HG02938 (cell line): ENCODE results near the gene GJA4.

ENCODE experiments used
- ATAC-seq: cut with Tn5 transposase; IDR thresholded peaks from one replicate; pipeline ENCODE4 v1.9.1; 2021; ENCODE audit warnings: mild to moderate bottlenecking, moderate library complexity; ENCODE audit not compliant: unreplicated experiment

GJA4 gene

GRCh38 chr1:34829250-34829649 is 36.5 kb downstream of the GJA4 start:
- no peak for ATAC-seq

DNA sequence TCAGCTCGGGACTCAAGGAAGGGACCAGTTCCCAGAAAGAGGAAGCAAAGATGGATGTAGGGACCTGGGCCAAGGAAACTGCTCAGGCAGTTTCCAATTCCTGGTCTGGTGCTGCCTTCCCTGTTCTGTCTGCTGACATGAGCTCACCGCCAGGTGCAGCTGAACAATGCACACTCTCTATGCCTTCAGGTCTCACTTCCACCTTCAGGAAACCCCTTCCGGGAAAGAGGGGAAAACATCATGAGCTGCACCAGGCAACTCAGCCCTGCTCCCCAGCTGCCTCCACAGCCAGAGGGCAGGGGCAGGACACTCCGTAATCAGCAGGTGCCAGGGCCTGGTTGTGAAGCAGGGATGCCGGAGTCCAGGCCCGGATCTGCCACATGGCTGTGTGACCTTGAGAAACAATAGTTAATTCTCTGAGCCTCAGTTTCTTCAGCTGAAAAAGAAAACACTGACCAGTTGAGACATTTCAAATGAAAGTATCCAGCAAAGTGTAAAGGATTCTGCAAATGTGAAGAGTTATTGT is 39.0 kb downstream of the GJA4 start:
- no peak for ATAC-seq

DNA sequence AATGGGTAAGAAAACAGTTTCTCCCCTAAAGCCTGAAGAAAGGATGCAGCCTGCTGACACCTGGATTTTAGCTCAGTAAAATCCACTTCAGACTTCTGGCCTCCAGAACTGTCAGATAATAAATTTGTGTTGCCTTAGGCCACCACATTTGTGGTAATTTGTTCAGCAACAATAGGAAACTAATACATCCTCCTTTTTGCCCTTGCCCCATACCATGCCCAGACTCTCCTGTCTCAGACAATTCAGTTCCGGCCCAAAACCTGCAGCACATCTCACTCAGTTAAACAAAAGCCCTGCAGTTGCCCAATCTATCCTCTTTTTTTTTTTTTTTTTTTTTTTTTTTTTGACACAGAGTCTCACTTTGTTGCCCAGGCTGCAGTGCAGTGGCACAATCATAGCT is 40.9 kb downstream of the GJA4 start:
- ATAC-seq: no peak

DNA sequence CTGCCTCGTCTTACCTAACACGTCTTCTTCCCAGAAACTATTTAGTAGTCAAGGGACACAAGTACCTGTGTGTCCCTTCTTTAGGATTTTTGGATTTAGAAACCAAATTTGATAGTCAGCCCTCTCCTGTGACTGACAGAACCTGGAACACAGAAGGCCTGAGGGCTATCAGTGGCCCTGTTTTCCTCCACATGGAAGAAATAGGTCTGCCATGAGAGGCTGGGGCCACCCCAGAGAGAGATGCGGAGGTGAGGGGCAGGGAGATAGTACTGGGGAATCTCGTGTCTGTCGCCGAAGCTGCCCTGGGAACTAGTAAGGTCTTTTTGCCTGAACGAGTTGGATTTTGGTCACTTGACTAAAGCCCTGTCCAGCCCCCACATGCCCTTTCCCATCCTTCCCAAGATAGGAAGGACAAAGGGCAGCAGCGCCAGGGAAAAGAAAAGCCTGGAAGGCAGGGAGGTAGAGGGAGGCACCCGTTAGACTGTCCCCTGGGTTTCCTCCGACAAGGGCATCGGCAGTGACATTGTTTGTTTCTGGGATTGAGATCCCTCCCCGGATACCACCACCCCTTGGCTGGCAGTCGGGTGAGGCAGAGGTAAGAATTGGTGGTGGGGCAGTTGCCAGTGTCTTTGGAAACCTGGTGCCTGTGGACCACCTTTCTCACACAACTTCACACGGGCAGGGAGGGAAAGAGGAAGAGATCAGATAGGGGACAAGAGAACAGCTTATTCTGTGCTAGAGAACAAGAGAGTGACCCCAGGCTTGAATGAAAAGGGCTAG is 46.9 kb downstream of the GJA4 start:
- ATAC-seq: no peak

GRCh38 chr1:34840426-34840825 is 47.6 kb downstream of the GJA4 start:
- no peak for ATAC-seq

- no peak for ATAC-seq
Observed at GRCh38 chr1:34842073-34842472, 49.3 kb downstream of the GJA4 start.

DNA sequence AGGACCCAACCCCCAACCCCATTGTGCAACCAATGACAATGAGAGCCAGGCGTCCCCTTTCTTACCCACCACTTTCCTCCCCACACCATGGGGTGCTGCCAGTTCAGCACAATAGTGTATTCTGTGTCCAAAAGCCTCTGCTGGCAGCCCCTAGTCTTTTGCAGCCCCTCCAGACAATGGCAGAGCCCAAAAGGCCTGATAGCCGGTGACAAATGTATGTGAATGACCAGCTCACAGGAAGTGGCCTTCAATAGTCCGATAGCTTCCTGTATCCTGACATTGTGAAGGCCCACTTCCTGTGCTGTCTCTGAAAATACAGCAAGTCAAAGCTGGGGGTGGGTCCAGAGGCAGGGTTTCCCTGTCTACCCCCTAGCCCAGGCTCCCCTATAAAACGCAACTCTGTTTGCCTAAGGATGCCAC is 50.2 kb downstream of the GJA4 start:
- no peak for ATAC-seq

DNA sequence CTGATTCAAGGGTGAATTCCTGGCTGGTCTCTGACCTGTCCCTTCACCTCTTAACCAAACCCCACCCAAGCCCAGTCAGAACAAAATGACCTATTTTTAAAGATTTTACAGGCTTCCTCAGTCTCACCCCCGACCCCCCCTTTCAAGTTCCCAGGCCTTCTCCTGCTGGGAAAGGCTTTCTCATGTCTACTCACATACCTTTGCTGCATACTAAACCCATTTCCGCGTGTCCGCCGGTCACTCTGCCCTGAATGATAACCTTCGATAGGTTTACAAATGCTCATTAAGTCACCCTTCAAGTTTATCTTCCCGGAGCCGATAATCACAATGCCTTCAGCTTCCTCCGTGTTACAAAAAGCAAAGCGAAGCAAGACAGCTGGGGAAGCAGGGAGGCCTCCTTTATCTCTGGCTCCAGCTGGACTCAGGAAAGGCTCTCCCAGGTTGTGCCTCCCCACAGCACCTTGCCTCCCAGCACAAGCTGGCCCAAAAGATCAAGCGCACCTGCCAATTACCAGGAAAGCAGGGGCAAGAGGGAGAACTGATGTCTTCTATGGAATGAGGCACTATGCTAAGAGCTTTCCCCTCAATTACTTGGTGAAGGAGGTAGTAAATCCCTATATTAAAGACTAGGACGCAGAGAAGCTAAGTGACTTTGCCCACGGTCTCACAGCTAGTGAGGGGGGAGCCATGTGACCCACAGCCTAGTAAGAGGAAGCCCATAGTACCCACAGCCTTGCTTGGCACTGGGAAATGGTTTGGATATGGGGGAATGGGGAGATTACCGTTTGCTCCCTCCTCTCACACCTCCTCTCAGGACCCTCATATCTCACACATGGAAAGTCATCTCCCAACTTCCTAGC is 50.8 kb downstream of the GJA4 start:
- ATAC-seq: no peak

DNA sequence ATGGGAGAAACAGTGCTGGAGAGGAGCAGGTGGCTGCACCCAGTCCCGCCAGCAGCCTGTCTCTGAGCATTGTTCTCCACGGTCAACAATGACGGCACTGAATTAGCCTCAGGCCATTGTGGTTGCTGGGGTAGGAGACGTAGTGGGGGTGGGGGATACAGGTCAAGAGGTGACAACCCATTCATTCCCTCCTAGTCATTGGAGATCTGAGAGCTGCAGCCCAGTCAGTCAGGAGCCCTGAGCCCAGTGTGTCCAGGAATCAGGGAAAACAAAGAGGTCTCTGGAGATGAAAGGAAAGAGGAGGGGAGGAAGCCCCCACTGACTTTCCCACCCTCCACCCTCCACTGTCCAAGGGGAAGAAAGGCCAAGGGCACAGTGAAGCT is 51.4 kb downstream of the GJA4 start:
- ATAC-seq: no peak
